ENCODE measurements around the gene PRAMEF11.
"Not testable (repeated sequence)": the region's sequence is repeated elsewhere in the genome, so short reads cannot be mapped to it uniquely, and the experiment has no call there.

PRAMEF11 gene

DNA sequence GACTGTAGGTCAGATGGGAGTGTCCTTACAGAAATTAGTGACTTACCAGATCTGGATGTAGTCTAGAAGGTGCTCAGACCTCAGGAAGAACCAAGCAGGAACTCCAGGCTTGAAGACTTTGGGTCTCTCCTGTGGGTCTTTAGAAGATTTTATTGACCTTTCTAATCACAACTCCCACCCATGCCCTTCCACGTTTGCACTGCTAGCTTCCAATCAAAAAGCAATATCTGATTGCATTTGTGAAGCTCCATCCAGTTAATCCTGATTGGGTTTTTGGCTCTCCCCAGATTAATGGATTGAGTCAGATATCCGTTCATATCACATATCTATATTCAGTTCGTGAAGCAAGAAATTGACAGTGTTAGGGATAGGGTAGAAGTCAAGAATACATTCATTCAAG, at the start of gene PRAMEF11:
TSS of gene PRAMEF11 (minus strand) at position 101 of the 400 bp plus-strand sequence. CDS start 2,621 bp downstream, outside the sequence.
- not testable (repeated sequence) for DNase-seq

GRCh38 chr1:12878453-12878852, 47.2 kb upstream of the PRAMEF11 start:
- DNase-seq: not testable (repeated sequence)

GRCh38 chr1:12863131-12863880, 32.1 kb upstream of the PRAMEF11 start:
- not testable (repeated sequence) for DNase-seq

GRCh38 chr1:12856786-12857185, 25.6 kb upstream of the PRAMEF11 start, which contains the start of gene PRAMEF2:
PRAMEF2 (plus strand) TSS chr1:12857086; CDS start chr1:12859010, 1,924 bp downstream.
- not testable (repeated sequence) for DNase-seq

GRCh38 chr1:12851779-12852178, 20.6 kb upstream of the PRAMEF11 start:
- DNase-seq: no peak

GRCh38 chr1:12848620-12849019, 17.4 kb upstream of the PRAMEF11 start, which contains the start of gene HNRNPCL1:
HNRNPCL1 (minus strand) TSS chr1:12848720; CDS start chr1:12848289, 431 bp downstream.
- not testable (repeated sequence) for DNase-seq

- not testable (repeated sequence) for DNase-seq
Observed at GRCh38 chr1:12833251-12833650, 2.0 kb upstream of the PRAMEF11 start.

- DNase-seq: not testable (repeated sequence)
Observed at GRCh38 chr1:12819061-12819460, 12.1 kb downstream of the PRAMEF11 start.

GRCh38 chr1:12811409-12811784, 19.8 kb downstream of the PRAMEF11 start:
- DNase-seq: no peak

- DNase-seq: no peak
Observed at GRCh38 chr1:12810691-12811408, 20.4 kb downstream of the PRAMEF11 start.

DNA sequence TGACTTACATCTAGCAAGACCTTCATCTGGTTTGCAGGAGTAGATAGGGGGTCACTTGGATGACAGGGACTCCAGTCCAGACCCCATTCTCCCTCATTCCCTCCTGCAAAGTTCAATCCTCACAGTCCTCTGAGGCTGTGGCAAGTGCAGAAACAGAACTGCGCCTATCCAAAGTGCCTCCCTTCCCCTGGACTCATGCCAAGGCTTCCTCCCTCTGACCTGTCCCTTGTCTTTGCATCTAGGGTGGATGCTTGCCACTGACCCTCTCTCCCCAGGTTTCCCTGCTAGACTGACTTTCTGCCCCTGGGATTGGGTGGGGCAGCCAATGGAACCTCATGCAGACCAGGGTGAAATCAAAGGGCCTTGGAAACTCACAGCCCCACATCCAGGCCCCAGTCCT, 21.3 kb downstream of the PRAMEF11 start:
- no peak for DNase-seq

- DNase-seq: no peak
Observed at GRCh38 chr1:12799730-12800129, 31.5 kb downstream of the PRAMEF11 start.

DNA sequence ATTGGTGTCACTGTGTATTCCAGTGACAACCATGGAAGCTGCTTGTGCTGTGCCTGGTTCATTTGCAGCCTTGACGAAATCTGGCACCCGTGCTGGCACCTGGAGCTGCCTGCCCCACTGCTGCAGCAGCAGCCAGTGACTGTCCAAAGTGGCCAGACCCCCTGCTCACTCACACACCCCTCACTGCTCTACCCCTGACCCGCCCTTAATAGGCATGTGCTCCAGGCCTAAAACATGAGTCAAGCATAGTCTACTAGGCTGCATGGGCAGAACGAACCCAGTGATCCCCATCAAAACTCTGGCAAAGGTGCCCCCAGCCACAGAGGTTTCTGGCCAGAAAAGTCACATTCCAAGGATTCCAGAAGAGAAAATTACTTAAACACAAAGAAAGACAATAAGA, 32.3 kb downstream of the PRAMEF11 start:
- DNase-seq: no peak

DNA sequence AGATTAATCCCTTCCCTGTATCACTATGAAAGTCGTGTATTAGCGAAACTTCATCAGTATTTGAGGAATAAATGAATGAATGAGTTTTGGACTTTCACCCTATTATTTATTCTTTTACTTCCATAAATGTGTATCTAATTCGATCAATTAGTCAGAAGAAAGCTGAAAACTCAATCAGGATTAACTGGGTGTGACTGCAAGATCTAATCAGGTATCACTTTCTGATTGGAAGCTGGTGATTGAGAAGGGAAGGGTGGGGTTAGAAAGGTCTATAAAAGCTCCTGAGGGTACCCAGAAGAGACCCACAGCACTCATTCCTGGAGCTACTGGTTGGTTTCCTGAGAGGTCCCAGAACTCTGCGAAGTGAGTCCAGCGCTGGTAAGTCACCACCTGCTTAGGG, 40.1 kb downstream of the PRAMEF11 start, which contains the start of gene PRAMEF1:
TSS of gene PRAMEF1 (plus strand) at position 301 of the 400 bp plus-strand sequence. CDS start 1,831 bp downstream, outside the sequence.
- not testable (repeated sequence) for DNase-seq

DNA sequence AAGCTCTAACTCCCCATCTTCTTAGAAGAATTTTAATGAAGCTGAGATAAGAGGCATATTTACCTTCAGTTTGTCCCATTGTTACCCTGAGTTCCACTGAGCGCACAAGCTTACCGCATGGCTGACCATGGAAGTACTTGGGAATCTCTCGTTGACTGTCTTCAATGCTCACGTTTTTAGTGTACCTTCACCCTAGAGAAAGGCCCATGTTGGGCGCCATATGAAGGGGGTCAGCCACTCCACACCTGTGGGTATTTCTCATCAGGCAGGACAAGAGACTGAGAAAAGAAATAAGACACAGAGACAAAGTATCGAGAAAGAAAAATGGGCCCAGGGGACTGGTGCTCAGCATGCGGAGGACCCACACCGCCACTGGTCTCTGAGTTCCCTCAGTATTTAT, 46.5 kb downstream of the PRAMEF11 start:
- not testable (repeated sequence) for DNase-seq

- DNase-seq: peak in 1 of 2 donors; percentile 4
Observed at GRCh38 chr1:12783783-12784182, 47.4 kb downstream of the PRAMEF11 start.

DNA sequence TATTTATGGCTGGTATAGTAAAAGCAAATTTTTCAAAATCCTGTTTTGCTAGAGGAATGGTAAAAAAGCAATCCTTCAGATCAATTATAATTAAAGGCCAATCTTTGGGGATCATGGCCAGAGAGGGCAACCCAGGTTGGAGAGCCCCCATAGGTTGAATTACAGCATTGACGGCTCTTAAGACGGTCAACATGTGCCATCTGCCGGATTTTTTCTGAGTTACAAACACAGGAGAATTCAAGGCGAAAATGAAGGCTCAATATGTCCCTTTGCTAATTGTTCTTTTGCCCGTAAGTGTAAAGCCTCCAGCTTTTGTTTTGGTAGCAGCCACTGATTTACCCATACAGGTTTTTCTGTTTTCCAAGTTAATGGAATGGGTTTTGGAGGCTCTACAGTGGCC, 49.7 kb downstream of the PRAMEF11 start:
- not testable (repeated sequence) for DNase-seq

- no peak for DNase-seq
Observed at GRCh38 chr1:12778907-12779306, 52.3 kb downstream of the PRAMEF11 start.

DNA sequence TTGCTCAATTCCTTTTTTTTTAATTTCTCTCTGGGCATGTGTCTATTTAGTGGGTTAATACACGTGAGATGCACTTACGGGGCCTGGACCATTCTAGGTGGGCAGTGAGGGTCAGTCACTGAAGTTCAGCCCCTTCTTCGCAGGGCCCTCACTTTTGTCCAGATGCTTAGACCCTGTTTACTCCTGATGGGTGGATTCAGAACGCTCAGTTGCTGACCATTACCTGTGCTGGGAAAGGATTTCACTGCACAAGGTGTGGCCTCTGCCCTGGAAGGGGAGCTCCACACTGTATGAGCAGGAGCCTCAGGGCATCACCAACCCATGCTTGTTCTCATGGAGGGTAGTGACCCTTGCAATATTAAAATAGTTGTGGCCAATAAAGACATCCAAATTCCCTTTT, 53.1 kb downstream of the PRAMEF11 start:
- DNase-seq: no peak

GRCh38 chr1:12776801-12777557, 54.2 kb downstream of the PRAMEF11 start:
- no peak for DNase-seq

DNA sequence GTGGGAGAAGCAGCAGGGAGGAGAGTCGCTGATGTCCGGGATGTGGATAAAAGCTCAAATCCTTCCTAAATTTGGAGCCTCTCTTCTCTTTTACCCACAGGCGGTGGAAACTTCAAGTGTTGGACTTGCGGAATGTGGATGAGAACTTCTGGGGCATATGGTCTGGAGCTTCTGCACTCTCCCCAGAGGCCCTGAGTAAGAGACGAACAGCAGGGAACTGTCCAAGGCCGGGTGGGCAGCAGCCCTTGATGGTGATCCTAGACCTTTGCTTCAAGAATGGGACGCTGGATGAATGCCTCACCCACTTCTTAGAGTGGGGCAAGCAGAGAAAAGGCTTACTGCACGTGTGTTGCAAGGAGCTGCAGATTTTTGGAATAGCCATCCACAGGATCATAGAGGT, 55.8 kb downstream of the PRAMEF11 start:
- no peak for DNase-seq

GRCh38 chr1:12774801-12775345, 56.3 kb downstream of the PRAMEF11 start:
- no peak for DNase-seq
